Measurements from ENCODE around the gene COQ10A.

The COQ10A gene

GRCh38 chr12:56300644-56301464, 34.1 kb downstream of the COQ10A start:
- TF ChIP-seq, protein P1, sequence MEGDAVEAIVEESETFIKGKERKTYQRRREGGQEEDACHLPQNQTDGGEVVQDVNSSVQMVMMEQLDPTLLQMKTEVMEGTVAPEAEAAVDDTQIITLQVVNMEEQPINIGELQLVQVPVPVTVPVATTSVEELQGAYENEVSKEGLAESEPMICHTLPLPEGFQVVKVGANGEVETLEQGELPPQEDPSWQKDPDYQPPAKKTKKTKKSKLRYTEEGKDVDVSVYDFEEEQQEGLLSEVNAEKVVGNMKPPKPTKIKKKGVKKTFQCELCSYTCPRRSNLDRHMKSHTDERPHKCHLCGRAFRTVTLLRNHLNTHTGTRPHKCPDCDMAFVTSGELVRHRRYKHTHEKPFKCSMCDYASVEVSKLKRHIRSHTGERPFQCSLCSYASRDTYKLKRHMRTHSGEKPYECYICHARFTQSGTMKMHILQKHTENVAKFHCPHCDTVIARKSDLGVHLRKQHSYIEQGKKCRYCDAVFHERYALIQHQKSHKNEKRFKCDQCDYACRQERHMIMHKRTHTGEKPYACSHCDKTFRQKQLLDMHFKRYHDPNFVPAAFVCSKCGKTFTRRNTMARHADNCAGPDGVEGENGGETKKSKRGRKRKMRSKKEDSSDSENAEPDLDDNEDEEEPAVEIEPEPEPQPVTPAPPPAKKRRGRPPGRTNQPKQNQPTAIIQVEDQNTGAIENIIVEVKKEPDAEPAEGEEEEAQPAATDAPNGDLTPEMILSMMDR (IDR thresholded peaks at IDR 0.05): no peak

DNA sequence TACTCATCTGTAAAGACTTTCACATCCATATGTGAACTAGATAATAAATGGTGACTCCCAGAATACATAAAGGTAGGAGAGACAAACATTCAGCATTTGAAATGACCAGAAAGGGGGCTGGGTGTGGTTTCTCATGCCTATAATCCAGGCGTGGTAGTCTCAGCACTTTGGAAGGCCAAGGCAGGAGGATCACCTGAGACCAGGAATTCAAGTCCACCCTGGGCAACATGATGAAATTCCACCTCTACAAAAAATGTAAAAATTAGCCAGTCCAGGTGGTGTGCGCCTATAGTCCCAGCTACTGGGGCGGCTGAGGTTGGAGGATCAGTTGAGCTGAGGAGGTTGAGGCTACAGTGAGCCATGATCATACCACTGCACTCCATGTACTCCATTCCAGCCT, 37.5 kb downstream of the COQ10A start:
- TF ChIP-seq, protein P1 (IDR thresholded peaks at IDR 0.05): no peak

GRCh38 chr12:56304872-56305590, 38.3 kb downstream of the COQ10A start:
- TF ChIP-seq, protein P1 (IDR thresholded peaks at IDR 0.05): no peak

DNA sequence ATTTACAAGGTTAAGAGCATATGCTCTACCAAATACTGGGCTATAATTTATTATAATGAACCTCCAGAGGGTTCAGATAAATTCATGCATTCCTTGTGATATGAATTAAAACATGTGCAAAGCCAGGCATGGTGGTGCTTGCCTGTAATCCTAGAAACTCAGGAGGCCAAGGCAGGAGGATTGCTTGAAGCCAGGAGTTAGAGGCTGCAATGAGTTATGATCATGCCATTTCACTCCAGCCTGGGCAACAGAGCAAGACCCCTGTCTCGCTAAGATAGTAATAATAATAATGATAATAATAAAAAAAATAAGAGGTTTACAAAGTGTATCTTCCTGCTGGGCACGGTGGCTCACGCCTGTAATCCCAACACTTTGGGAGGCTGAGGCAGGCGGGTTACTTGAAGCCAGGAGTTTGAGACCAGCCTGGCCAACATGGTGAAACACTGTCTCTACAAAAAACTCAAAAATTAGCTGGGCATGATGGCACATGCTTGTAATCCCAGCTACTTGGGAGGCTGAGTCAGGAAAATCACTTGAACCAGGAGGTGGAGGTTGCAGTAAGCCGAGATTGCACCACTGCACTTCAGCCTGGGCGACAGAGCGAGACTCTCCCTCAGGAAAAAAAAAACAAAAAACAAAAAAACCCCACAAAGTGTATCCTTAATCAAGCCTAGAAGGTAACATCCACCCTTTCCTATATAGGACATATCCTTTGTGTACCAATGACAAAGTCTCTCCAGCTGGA, 40.7 kb downstream of the COQ10A start:
- TF ChIP-seq, protein P1 (IDR thresholded peaks at IDR 0.05): no peak

DNA sequence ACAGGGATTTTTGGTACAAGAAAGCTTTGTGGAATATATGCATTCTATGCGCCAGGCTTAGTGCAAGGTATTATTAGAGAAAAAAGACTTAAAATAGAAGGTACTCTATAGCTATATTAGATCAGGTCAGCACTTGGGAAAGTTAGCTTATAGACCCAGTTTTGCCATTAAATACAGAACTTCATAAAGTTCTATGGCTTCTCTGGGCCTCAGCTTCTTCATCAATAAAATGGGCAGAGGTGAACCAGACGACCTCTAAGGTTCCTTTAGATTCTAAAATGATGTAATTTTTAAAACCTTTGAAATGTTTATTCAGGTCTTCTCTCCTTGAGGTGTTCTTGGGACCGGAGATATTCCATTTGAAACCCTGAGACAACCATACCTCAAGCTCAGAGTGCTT, 42.0 kb downstream of the COQ10A start:
- TF ChIP-seq, protein P1 (IDR thresholded peaks at IDR 0.05): no peak

DNA sequence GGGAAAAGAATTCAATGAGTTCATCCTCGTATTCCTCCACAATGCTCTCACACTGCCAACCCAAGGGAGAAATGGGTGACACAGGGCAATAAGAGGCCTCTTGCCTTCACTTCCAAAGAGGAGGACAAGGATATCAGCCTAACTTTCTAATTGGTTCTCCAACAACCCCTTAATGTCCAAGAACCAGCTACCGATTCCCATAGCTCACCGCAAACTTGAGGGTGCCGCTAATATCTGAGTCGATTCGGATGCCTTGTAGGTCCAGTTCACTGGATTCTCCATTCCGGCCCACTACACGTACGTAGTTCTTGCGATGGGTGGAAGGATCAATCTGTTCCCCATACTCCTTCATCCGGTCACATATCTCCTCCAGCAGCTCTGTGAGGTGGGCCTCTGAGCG, 44.3 kb downstream of the COQ10A start:
- TF ChIP-seq, protein P1 (IDR thresholded peaks at IDR 0.05): no peak

GRCh38 chr12:56315249-56315621, 48.5 kb downstream of the COQ10A start:
- TF ChIP-seq, protein P1 (IDR thresholded peaks at IDR 0.05): no peak
